BJ (cell line): ENCODE results near the gene DNM2. TPM values are rescaled to one million over a fixed set of nuclear protein-coding genes. Genes with fewer than 3 reads are reported as not detected.
"Not testable (repeated sequence)": the region's sequence is repeated elsewhere in the genome, so short reads cannot be mapped to it uniquely, and the experiment has no call there.

ENCODE experiments used
- CTCF ChIA-PET: fragments of 350-600 bp; formaldehyde crosslinking; extraction: SDS; loops from one replicate; lab custom pipeline; 2021; ENCODE audit warnings: antibody characterized with exemption, inconsistent platforms; lab: Yijun Ruan, JAX
- POLR2A ChIA-PET: fragments of 300-600 bp; sonication (Branson Sonifier 250); formaldehyde crosslinking; extraction: SDS; loops from one replicate; lab custom pipeline; 2021; ENCODE audit warnings: antibody characterized with exemption; lab: Charles Lee
- DNase-seq: peaks from one replicate; pipeline ENCODE4 v3.0.0-alpha.2; 2011; ENCODE audit warnings: low read depth
- H3K27me3 ChIP-seq: 2 replicates; pipeline ENCODE4 v1.6.0; 2011; ENCODE audit warnings: low read length; ENCODE audit not compliant: control insufficient read depth, insufficient read depth
- H3K36me3 ChIP-seq: 2 replicates; pipeline ENCODE4 v1.5.1; 2011; ENCODE audit warnings: low read length; ENCODE audit not compliant: control insufficient read depth, insufficient read depth
- H3K4me3 ChIP-seq: 2 replicates; pipeline ENCODE4 v1.5.1; 2011; ENCODE audit warnings: low read depth, mild to moderate bottlenecking, control low read depth, low read length
- polyA plus RNA-seq: library from polyadenylated mRNA; depleted of rRNA; stranded (reverse); fragments of >200 nt; gene quantifications from 2 replicates; pipeline ENCODE4 v1.2.3, GENCODE V29; 2011
- TF ChIP-seq, protein P1 (sequence below): IDR thresholded peaks from 2 replicates; pipeline ENCODE4 v1.5.1; 2011; ENCODE audit warnings: low read depth, mild to moderate bottlenecking, control low read depth, inconsistent platforms, low read length, moderate library complexity; ENCODE audit not compliant: insufficient read depth

The DNM2 gene
- polyA plus RNA-seq, 1 experiment, result 64.2 TPM

GRCh38 chr19:10756791-10757190 is 38.9 kb downstream of the DNM2 start:
- POLR2A ChIA-PET, result no interaction called here
- TF ChIP-seq, protein P1, sequence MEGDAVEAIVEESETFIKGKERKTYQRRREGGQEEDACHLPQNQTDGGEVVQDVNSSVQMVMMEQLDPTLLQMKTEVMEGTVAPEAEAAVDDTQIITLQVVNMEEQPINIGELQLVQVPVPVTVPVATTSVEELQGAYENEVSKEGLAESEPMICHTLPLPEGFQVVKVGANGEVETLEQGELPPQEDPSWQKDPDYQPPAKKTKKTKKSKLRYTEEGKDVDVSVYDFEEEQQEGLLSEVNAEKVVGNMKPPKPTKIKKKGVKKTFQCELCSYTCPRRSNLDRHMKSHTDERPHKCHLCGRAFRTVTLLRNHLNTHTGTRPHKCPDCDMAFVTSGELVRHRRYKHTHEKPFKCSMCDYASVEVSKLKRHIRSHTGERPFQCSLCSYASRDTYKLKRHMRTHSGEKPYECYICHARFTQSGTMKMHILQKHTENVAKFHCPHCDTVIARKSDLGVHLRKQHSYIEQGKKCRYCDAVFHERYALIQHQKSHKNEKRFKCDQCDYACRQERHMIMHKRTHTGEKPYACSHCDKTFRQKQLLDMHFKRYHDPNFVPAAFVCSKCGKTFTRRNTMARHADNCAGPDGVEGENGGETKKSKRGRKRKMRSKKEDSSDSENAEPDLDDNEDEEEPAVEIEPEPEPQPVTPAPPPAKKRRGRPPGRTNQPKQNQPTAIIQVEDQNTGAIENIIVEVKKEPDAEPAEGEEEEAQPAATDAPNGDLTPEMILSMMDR, result no peak

DNA sequence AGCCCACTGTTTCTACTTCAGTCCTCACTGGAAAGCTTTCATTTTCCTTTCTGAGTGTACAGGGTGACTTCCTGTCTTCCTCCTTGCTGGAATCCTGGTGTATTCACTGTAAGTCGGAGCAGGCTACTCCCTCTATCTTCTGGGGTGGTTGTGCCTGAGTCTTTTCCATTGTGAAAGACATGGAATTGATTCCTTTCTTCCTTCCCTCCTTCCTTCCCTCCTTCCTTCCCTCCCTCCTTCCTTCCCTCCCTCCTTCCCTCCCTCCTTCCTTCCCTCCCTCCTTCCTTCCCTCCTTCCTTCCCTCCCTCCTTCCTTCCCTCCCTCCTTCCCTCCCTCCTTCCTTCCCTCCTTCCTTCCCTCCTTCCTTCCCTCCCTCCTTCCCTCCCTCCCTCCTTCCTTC is 40.2 kb downstream of the DNM2 start:
- H3K4me3 ChIP-seq, CTCF ChIA-PET, DNase-seq, H3K36me3 ChIP-seq, POLR2A ChIA-PET, H3K27me3 ChIP-seq: not testable (repeated sequence)

More at GRCh38 chr19:10756791-10757190, 38.9 kb downstream of the DNM2 start:
- H3K36me3 ChIP-seq, result peaks cover 7% of the 10 kb centered on the region
- no peak overlapping the region for H3K4me3 ChIP-seq
- DNase-seq, result no peak
- H3K27me3 ChIP-seq, result no peaks in the 10 kb centered on the region
- CTCF ChIA-PET, result no interaction called here

GRCh38 chr19:10758978-10759377 is 41.1 kb downstream of the DNM2 start:
- Histone ChIP-seq H3K4me3 (no peak overlapping the region), H3K36me3 (peaks cover 7% of the 10 kb centered on the region), H3K27me3 (no peaks in the 10 kb centered on the region)
- no peak for DNase-seq
- CTCF ChIA-PET, result interaction anchor here (0.9 to 2.1 kb wide), 3 partner anchors 11 to 41 kb away, joined by 3 to 14 read pairs (median 5); partner anchors contain the start of gene DNM2
- POLR2A ChIA-PET, result interaction anchor here (0.7 kb wide), 1 partner anchor 1781 kb away, joined by 8 read pairs; no protein-coding TSS in a partner anchor
- TF ChIP-seq, protein P1, result no peak

DNA sequence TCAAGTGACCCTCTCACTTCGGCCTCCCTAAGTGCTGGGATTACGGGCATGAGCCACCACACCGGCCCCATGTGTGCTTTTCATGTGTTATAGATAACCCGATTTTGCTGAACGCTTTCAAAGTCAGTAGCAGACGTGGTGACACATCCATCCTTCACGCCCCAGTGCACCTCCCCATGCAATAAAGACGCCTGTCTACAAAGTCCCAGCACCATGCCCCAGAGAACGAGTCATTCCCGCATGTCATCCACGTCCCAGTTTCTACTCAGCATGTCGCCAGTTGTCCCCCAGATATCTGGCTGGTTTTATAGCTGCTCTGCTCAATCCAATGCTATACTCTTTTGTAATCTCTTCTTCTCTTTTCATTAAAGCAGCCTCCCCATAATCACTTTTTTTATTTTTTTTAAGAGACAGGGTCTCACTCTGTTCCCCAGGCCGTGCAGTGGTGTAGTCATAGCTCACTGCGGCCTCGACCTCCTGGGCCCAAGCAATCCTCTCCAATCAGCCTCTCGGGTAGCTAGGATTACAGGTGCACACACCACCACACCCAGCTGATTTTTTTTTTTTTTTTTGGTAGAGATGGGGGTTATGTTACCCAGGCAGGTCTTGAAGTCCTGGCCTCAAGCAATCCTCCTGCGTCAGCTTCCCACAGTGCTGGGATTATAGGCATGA is 42.5 kb downstream of the DNM2 start:
- TF ChIP-seq, protein P1, result no peak
- Histone ChIP-seq H3K27me3 (no peaks in the 10 kb centered on the region), H3K4me3 (no peak overlapping the region), H3K36me3 (peaks cover 12% of the 10 kb centered on the region)
- ChIA-PET CTCF (interaction anchor here (1.9 to 2.1 kb wide), 2 partner anchors 9 to 12 kb away, joined by 5 to 14 read pairs; no protein-coding TSS in a partner anchor), POLR2A (no interaction called here)
- DNase-seq, result no peak

- no peak for DNase-seq
- CTCF ChIA-PET, result interaction anchor here (0.9 to 1.3 kb wide), 3 partner anchors 9 to 103 kb away, joined by 3 read pairs; no protein-coding TSS in a partner anchor
- POLR2A ChIA-PET, result no interaction called here
- Histone ChIP-seq H3K36me3 (peaks cover 14% of the 10 kb centered on the region), H3K27me3 (no peaks in the 10 kb centered on the region), H3K4me3 (no peak overlapping the region)
- TF ChIP-seq, protein P1, result no peak
These were observed 43.8 kb downstream of the DNM2 start for GRCh38 chr19:10761443-10762250.
